Measurements from ENCODE around the gene PPARD.
A peak's percentile ranks its signal among the peaks of the same experiment; 100 is the strongest.

Gene PPARD

GRCh38 chr6:35343092-35343834, 905 bp downstream of the PPARD start:
- DNase-seq (ENCODE audit: low spot score) = peak; percentile 35
- in situ Hi-C loops (cut with MboI; ENCODE audit: low pct_unique_long_range_greater_than_20kb, low sequenced_read_pairs, unreplicated experiment) = loop anchor here (10.0 kb wide), 1 partner anchor 102 kb away; no protein-coding TSS in a partner anchor
- TF ChIP-seq, protein P1, sequence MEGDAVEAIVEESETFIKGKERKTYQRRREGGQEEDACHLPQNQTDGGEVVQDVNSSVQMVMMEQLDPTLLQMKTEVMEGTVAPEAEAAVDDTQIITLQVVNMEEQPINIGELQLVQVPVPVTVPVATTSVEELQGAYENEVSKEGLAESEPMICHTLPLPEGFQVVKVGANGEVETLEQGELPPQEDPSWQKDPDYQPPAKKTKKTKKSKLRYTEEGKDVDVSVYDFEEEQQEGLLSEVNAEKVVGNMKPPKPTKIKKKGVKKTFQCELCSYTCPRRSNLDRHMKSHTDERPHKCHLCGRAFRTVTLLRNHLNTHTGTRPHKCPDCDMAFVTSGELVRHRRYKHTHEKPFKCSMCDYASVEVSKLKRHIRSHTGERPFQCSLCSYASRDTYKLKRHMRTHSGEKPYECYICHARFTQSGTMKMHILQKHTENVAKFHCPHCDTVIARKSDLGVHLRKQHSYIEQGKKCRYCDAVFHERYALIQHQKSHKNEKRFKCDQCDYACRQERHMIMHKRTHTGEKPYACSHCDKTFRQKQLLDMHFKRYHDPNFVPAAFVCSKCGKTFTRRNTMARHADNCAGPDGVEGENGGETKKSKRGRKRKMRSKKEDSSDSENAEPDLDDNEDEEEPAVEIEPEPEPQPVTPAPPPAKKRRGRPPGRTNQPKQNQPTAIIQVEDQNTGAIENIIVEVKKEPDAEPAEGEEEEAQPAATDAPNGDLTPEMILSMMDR (IDR thresholded peaks at IDR 0.05; ENCODE audit: extremely low read depth, insufficient read depth, missing control alignments) = no peak

GRCh38 chr6:35343835-35344550, 1.6 kb downstream of the PPARD start:
- in situ Hi-C loops (cut with MboI; ENCODE audit: low pct_unique_long_range_greater_than_20kb, low sequenced_read_pairs, unreplicated experiment) = loop anchor here (10.0 kb wide), 1 partner anchor 101 kb away; no protein-coding TSS in a partner anchor
- DNase-seq (ENCODE audit: low spot score) = no peak
- TF ChIP-seq, protein P1 (IDR thresholded peaks at IDR 0.05; ENCODE audit: extremely low read depth, insufficient read depth, missing control alignments) = no peak

DNA sequence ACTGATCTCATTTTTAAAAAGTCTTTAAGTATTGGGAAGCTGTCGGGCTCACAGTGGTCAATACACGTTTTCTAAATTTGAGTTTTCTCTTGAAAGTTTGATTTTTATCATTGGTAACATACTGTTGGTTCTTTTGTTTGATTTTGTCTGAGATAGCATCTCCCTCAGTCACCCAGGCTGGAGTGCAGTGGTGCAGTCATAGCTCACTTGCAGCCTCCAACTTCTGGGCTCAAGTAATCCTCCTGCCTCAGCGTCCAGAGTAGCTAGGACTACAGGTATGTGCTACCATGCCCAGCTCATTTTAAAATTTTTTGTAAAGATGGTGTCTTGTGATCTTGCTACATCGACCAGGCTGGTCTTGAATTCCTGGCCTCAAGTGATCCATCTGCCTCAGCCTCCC, 9.1 kb downstream of the PPARD start:
- TF ChIP-seq, protein P1 (IDR thresholded peaks at IDR 0.05; ENCODE audit: extremely low read depth, insufficient read depth, missing control alignments) = no peak
- no peak for DNase-seq (ENCODE audit: low spot score)
- in situ Hi-C loops (cut with MboI; ENCODE audit: low pct_unique_long_range_greater_than_20kb, low sequenced_read_pairs, unreplicated experiment) = no loop called here

DNA sequence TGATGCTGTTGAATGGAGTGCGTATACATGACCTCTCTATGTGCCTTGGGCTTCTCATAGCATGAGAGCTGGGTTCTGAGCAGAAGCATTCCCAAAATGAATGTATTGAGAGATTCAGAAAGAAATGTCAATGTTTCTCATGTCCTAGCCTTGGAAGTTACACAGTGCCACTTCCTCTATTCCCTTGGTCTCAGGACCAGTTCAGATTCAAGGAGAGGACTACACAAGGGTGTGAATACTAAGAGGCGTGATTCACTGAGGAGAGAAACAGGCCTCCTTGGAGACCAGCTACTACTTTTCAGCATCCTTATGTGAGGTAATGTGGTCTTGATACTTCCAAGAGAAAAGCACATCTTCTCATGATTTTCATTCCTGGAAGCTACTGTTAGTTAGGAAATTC, 10.4 kb downstream of the PPARD start:
- in situ Hi-C loops (cut with MboI; ENCODE audit: low pct_unique_long_range_greater_than_20kb, low sequenced_read_pairs, unreplicated experiment) = no loop called here
- no peak for DNase-seq (ENCODE audit: low spot score)
- TF ChIP-seq, protein P1 (IDR thresholded peaks at IDR 0.05; ENCODE audit: extremely low read depth, insufficient read depth, missing control alignments) = no peak

DNA sequence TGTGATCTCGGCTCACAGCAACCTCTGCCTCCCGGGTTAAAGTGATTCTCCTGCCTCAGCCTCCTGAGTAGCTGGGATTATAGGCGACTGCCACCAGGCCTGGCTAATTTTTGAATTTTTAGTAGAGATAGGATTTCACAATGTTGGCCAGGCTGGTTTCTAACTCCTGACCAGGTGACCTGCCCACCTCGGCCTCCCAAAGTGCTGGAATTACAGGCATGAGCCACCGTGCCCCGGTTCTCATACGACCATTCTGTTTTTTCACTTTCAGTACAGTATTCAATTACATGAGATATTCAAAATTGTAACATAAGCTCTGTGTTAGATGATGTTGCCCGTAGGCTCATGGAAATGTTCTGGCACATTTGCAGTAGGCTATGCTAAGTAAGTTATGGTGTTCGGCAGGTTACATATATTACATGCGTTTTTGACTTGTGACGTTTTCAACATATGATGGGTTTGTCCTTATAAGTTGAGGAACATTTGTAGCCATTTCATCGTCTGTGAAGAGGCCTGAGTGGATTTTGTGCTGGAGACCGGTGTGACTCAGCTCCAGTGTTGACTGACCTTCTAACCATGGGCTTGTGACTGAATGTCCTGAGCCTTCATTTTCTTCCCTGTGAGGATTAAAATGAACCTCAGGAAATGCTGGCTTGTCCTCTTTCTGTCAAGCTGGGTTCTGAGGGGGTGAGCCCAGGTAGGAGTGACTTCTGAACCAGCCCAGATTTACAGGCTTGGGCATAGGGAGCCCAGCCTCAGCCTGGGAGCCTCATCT, 12.2 kb downstream of the PPARD start:
- in situ Hi-C loops (cut with MboI; ENCODE audit: low pct_unique_long_range_greater_than_20kb, low sequenced_read_pairs, unreplicated experiment) = no loop called here
- TF ChIP-seq, protein P1 (IDR thresholded peaks at IDR 0.05; ENCODE audit: extremely low read depth, insufficient read depth, missing control alignments) = no peak
- DNase-seq (ENCODE audit: low spot score) = no peak

- in situ Hi-C loops (cut with MboI; ENCODE audit: low pct_unique_long_range_greater_than_20kb, low sequenced_read_pairs, unreplicated experiment) = no loop called here
- TF ChIP-seq, protein P1 (IDR thresholded peaks at IDR 0.05; ENCODE audit: extremely low read depth, insufficient read depth, missing control alignments) = no peak
- no peak for DNase-seq (ENCODE audit: low spot score)
Measured at GRCh38 chr6:35356391-35356790, 14.0 kb downstream of the PPARD start.
